PC-3 (cell line): ENCODE measurements around the gene LCLAT1. TPM values are rescaled to one million over a fixed set of nuclear protein-coding genes. Genes with fewer than 3 reads are reported as not detected.
"Not testable (repeated sequence)": the region's sequence is repeated elsewhere in the genome, so short reads cannot be mapped to it uniquely, and the experiment has no call there.

Experiments used
- ATAC-seq: fragments of 200-7000 bp; cut with Tn5 transposase; 2 replicates; pipeline ENCODE4 v1.9.1; 2020; ENCODE audit warnings: mild to moderate bottlenecking, moderate library complexity
- BruUV-seq: library from RNA; stranded (reverse); fragments of 400-500 nt; replicated peaks from 2 replicates; lab custom pipeline; 2021; lab: Mats Ljungman, UMichigan
- CTCF ChIA-PET: fragments of 300-600 bp; sonication (Branson Sonifier 250); formaldehyde crosslinking; loops from one replicate; lab custom pipeline; 2022; ENCODE audit warnings: antibody characterized with exemption; lab: Charles Lee
- POLR2A ChIA-PET: fragments of 300-600 bp; sonication (Branson Sonifier 250); formaldehyde crosslinking; loops from one replicate; lab custom pipeline; 2022; ENCODE audit warnings: antibody characterized with exemption; ENCODE audit not compliant: unreplicated experiment; lab: Charles Lee
- DNase-seq: peaks from one replicate; pipeline ENCODE4 v3.0.0-alpha.2; 2015
- H2AFZ ChIP-seq: fragments of 300-600 bp; sonication (generic); 2 replicates; pipeline ENCODE4 v1.6.0; 2016; ENCODE audit warnings: antibody characterized with exemption, low read length
- H3F3A ChIP-seq: fragments of 300-600 bp; sonication (generic); one replicate; pipeline ENCODE4 v1.6.0; 2017; ENCODE audit warnings: antibody characterized with exemption, low read length, control low read depth, mild to moderate bottlenecking; ENCODE audit not compliant: unreplicated experiment
- H3K27ac ChIP-seq: fragments of 300-600 bp; sonication (generic); 2 replicates; pipeline ENCODE4 v1.5.1; 2016; ENCODE audit warnings: mild to moderate bottlenecking, low read length
- H3K27me3 ChIP-seq: fragments of 300-600 bp; sonication (generic); 2 replicates; pipeline ENCODE4 v1.6.1; 2016; ENCODE audit warnings: low read length, mixed read lengths
- H3K36me3 ChIP-seq: fragments of 300-600 bp; sonication (generic); 2 replicates; pipeline ENCODE4 v1.6.1; 2016; ENCODE audit warnings: low read depth, mixed run types, low read length, mixed read lengths
- H3K4me1 ChIP-seq: fragments of 300-600 bp; sonication (generic); 2 replicates; pipeline ENCODE4 v1.5.1; 2016; ENCODE audit warnings: low read length; ENCODE audit not compliant: insufficient read depth
- H3K4me2 ChIP-seq: fragments of 300-600 bp; sonication (generic); 2 replicates; pipeline ENCODE4 v1.6.0; 2016; ENCODE audit warnings: low read length
- H3K4me3 ChIP-seq: fragments of 300-600 bp; sonication (generic); 2 replicates; pipeline ENCODE4 v1.5.1; 2016; ENCODE audit warnings: mild to moderate bottlenecking, low read length, mixed read lengths
- H3K79me2 ChIP-seq: fragments of 300-600 bp; sonication (generic); 2 replicates; pipeline ENCODE4 v1.6.1; 2017; ENCODE audit warnings: low read length, mixed read lengths
- H3K9ac ChIP-seq: fragments of 300-600 bp; sonication (generic); 2 replicates; pipeline ENCODE4 v1.6.0; 2016; ENCODE audit warnings: mild to moderate bottlenecking, low read length
- H3K9me2 ChIP-seq: fragments of 300-600 bp; sonication (generic); replicated peaks from 2 replicates; pipeline ENCODE4 v1.6.1; 2016; ENCODE audit warnings: mixed run types, low read length, mixed read lengths
- H3K9me3 ChIP-seq: fragments of 300-600 bp; sonication (generic); 2 replicates; pipeline ENCODE4 v1.6.1; 2016; ENCODE audit warnings: low read length, mixed read lengths
- H4K20me1 ChIP-seq: fragments of 300-600 bp; sonication (generic); 2 replicates; pipeline ENCODE4 v1.6.1; 2016; ENCODE audit warnings: low read length, mixed read lengths
- CTCF ChIP-seq: fragments of 300-600 bp; sonication (generic); conservative IDR thresholded peaks from 2 replicates; pipeline ENCODE4 v1.5.1; 2017; ENCODE audit warnings: antibody characterized with exemption, low read depth, mild to moderate bottlenecking, low read length
- EZH2 ChIP-seq: fragments of 300-600 bp; sonication (generic); IDR thresholded peaks from one replicate; pipeline ENCODE4 v1.6.1; 2017; ENCODE audit warnings: antibody characterized with exemption, mild to moderate bottlenecking, low read length; ENCODE audit not compliant: unreplicated experiment
- EZH2phosphoT487 ChIP-seq: fragments of 300-600 bp; sonication (generic); IDR thresholded peaks from 2 replicates; pipeline ENCODE4 v1.6.1; 2018; ENCODE audit warnings: mild to moderate bottlenecking, antibody characterized with exemption, low read length, borderline replicate concordance
- intact Hi-C: fragments of 100-400 bp; cut with micrococcal nuclease; formaldehyde crosslinking; loops from 2 replicates; pipeline ENCODE4 v1.9.0; 2023
- total RNA-seq: library from RNA; depleted of rRNA; stranded (reverse); fragments of >200 nt; gene quantifications from 2 replicates; pipeline ENCODE4 v1.2.3, GENCODE V29; 2014

The LCLAT1 gene
- total RNA-seq, 1 experiment from 2014 or later, result 22.0 TPM

DNA sequence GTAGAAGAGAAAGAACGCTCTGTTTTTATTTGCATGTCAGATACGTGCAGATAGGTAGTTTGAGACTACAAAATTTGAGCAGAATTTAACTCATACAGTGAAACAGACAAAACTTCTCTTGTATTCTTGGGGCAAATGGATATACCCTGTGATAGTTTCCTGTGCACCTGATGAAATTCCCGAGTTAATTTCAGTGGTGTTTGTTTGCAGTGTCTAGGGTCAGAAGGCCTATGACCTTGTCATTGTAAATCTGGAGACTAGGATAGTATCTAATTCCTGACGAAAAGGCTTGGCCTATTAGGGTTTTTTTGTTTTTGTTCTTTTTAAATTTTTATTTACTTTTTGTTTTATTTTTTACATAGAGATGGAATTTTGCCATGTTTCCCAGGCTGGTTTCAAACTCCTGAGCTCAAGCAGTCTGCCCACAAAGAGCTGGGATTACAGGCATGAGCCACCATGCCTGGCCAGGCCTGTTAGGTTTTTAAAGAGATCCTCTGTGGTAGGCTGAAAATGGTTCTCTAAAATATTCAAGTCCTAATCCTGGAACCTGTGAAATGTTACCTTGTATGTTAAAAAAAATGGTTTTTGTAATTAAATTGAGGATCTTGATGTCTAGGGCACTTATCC, 17.6 kb downstream of the LCLAT1 start:
- peaks cover 73% of the 10 kb centered on the region for H3K79me2 ChIP-seq
- ChIA-PET POLR2A (no interaction called here), CTCF (no interaction called here)
- no TSS peak for BruUV-seq
- intact Hi-C loops, result loop anchor here (5.0 kb wide), 1 partner anchor 128 kb away; no protein-coding TSS in a partner anchor
- no peak overlapping the region for H3K27ac ChIP-seq
- H3K4me3 ChIP-seq, result no peak overlapping the region
- H3K36me3 ChIP-seq, result 0 out of 2 replicates have a peak, but pooled peaks cover 2% of the 10 kb centered on the region
- H4K20me1 ChIP-seq, result 0 out of 2 replicates have a peak, but pooled peaks cover under 1% of the 10 kb centered on the region
- no peaks in the 10 kb centered on the region for H3K9me2 ChIP-seq
- H3F3A ChIP-seq, result no peaks in the 10 kb centered on the region
- H3K4me2 ChIP-seq, result no peak overlapping the region
- H3K4me1 ChIP-seq, result 0 out of 2 replicates have a peak, but pooled peaks cover 5% of the 10 kb centered on the region
- TF ChIP-seq EZH2 (no peak), CTCF (no peak), EZH2phosphoT487 (no peak)
- DNase-seq (no peak), ATAC-seq (no peak)
- H3K27me3 ChIP-seq, result no peaks in the 10 kb centered on the region
- no peak overlapping the region for H3K9ac ChIP-seq
- H3K9me3 ChIP-seq, result no peaks in the 10 kb centered on the region
- H2AFZ ChIP-seq, result no peak overlapping the region

GRCh38 chr2:30465171-30465545, 18.1 kb downstream of the LCLAT1 start:
- Histone ChIP-seq H3K4me1 (0 out of 2 replicates have a peak, but pooled peaks cover 5% of the 10 kb centered on the region), H3K36me3 (0 out of 2 replicates have a peak, but pooled peaks cover 2% of the 10 kb centered on the region), H3K9ac (no peak overlapping the region), H4K20me1 (no peaks in the 10 kb centered on the region), H3K27me3 (no peaks in the 10 kb centered on the region), H3K4me3 (no peak overlapping the region), H3K79me2 (peaks cover 73% of the 10 kb centered on the region), H3K9me2 (no peaks in the 10 kb centered on the region), H3K4me2 (no peak overlapping the region), H2AFZ (no peak overlapping the region), H3F3A (no peaks in the 10 kb centered on the region), H3K9me3 (no peaks in the 10 kb centered on the region), H3K27ac (no peak overlapping the region)
- POLR2A ChIA-PET, result no interaction called here
- CTCF ChIA-PET, result no interaction called here
- no TSS peak for BruUV-seq
- no peak for DNase-seq
- intact Hi-C loops, result no loop called here
- no peak for ATAC-seq
- no peak for TF ChIP-seq EZH2
- TF ChIP-seq EZH2phosphoT487, result no peak
- TF ChIP-seq CTCF, result no peak

DNA sequence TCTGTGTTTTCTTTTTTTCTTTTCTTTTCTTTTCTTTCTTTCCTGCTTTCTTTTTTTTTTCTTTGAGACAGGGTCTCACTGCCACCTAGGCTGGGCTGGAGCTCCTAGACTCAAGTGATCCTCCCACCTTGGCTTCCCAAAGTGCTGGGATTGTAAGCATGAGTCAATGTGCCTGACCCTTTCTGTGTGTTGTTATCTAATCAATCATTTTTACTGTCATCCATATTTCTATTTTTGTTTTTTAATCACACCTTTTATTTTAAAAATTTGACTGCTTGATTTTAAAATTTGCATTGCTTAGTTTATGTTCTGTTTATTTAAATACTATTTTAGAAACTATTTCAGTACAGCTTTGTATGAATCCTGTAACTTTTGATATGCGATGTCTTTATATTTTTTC, 19.2 kb downstream of the LCLAT1 start:
- Histone ChIP-seq H2AFZ (no peak overlapping the region), H3K36me3 (0 out of 2 replicates have a peak, but pooled peaks cover 2% of the 10 kb centered on the region), H4K20me1 (no peaks in the 10 kb centered on the region), H3K79me2 (peaks cover 67% of the 10 kb centered on the region), H3K4me3 (no peak overlapping the region), H3F3A (no peaks in the 10 kb centered on the region), H3K4me1 (0 out of 2 replicates have a peak, but pooled peaks cover 5% of the 10 kb centered on the region), H3K27ac (no peak overlapping the region), H3K27me3 (no peaks in the 10 kb centered on the region), H3K4me2 (no peak overlapping the region), H3K9me2 (no peaks in the 10 kb centered on the region), H3K9me3 (no peaks in the 10 kb centered on the region), H3K9ac (no peak overlapping the region)
- no TSS peak for BruUV-seq
- no peak for DNase-seq
- ATAC-seq, result no peak
- ChIA-PET POLR2A (no interaction called here), CTCF (no interaction called here)
- no peak for TF ChIP-seq EZH2phosphoT487
- TF ChIP-seq CTCF, result no peak
- TF ChIP-seq EZH2, result no peak
- intact Hi-C loops, result no loop called here

- H3K27me3 ChIP-seq, H3K9me3 ChIP-seq, CTCF ChIA-PET, H3K9ac ChIP-seq, H3K4me2 ChIP-seq, DNase-seq, intact Hi-C loops, H3K9me2 ChIP-seq, H3K36me3 ChIP-seq, POLR2A ChIA-PET, H3K4me3 ChIP-seq, H3K27ac ChIP-seq, BruUV-seq, ATAC-seq, H3F3A ChIP-seq, H2AFZ ChIP-seq, H4K20me1 ChIP-seq, H3K4me1 ChIP-seq: not testable (repeated sequence)
- peaks cover 71% of the 10 kb centered on the region for H3K79me2 ChIP-seq
Measured at GRCh38 chr2:30467062-30467826, 20.2 kb downstream of the LCLAT1 start.
